ENCODE measurements around the gene ARAP2.

GRCh38 chr4:36197501-36197900, 46.8 kb downstream of the ARAP2 start:
- TF ChIP-seq ZNF17 (CRISPR knock-in tag; IDR thresholded peaks at IDR 0.05) (no peak), ZNF572 (CRISPR knock-in tag; IDR thresholded peaks at IDR 0.05) (no peak), ISL2 (CRISPR knock-in tag; IDR thresholded peaks at IDR 0.05) (no peak), ZC3H4 (CRISPR knock-in tag; IDR thresholded peaks at IDR 0.05; ENCODE audit: borderline replicate concordance) (no peak), BORCS8-MEF2B (CRISPR knock-in tag; IDR thresholded peaks at IDR 0.05) (no peak), NFIC (IDR thresholded peaks at IDR 0.05; ENCODE audit: low read length) (no peak), ZNF407 (CRISPR knock-in tag; IDR thresholded peaks at IDR 0.05; ENCODE audit: not compliant biosample characterization) (no peak), ZNF143 (CRISPR knock-in tag; IDR thresholded peaks at IDR 0.05) (no peak)
